Osteocyte (in vitro differentiated cells): ENCODE results near the gene ZIC1. TPM values are rescaled to one million over a fixed set of nuclear protein-coding genes. Genes with fewer than 3 reads are reported as not detected.
A peak's percentile ranks its signal among the peaks of the same experiment; 100 is the strongest.

Experiments used
- DNase-seq: peaks from one replicate; pipeline ENCODE4 v3.0.0; 2021; ENCODE audit warnings: mixed read lengths; ENCODE audit not compliant: unreplicated experiment; ENCODE audit errors: extremely low spot score
- H3K27ac Mint-ChIP-seq: one replicate; pipeline ENCODE4 v1.8.0; 2021; ENCODE audit warnings: mild to moderate bottlenecking, mixed read lengths; ENCODE audit not compliant: unreplicated experiment
- H3K27me3 Mint-ChIP-seq: one replicate; pipeline ENCODE4 v1.8.0; 2021; ENCODE audit warnings: mixed read lengths; ENCODE audit not compliant: unreplicated experiment
- H3K36me3 Mint-ChIP-seq: one replicate; pipeline ENCODE4 v1.8.0; 2021; ENCODE audit warnings: mixed read lengths; ENCODE audit not compliant: unreplicated experiment
- H3K4me1 Mint-ChIP-seq: one replicate; pipeline ENCODE4 v1.8.0; 2021; ENCODE audit warnings: mixed read lengths; ENCODE audit not compliant: unreplicated experiment
- H3K4me3 Mint-ChIP-seq: one replicate; pipeline ENCODE4 v1.8.0; 2021; ENCODE audit warnings: mild to moderate bottlenecking, moderate library complexity, mixed read lengths; ENCODE audit not compliant: unreplicated experiment
- H3K9me3 Mint-ChIP-seq: one replicate; pipeline ENCODE4 v1.8.0; 2021; ENCODE audit warnings: mixed read lengths; ENCODE audit not compliant: unreplicated experiment
- CTCF ChIP-seq: fragments of 200-600 bp; sonication (generic); IDR thresholded peaks from 2 replicates; pipeline ENCODE4 v1.5.0; 2021; ENCODE audit warnings: antibody characterized with exemption, mild to moderate bottlenecking, moderate library complexity
- total RNA-seq: library from RNA; stranded (reverse); gene quantifications from 2 replicates; pipeline ENCODE4 v1.2.1, GENCODE V29; 2021

The ZIC1 gene
- total RNA-seq, 1 donor from 2014 or later: 89.9 TPM

- H3K36me3 Mint-ChIP-seq: peaks cover 3% of the 10 kb centered on the region
- H3K9me3 Mint-ChIP-seq: no peaks in the 10 kb centered on the region
- no peak for TF ChIP-seq CTCF
- peaks cover 20% of the 10 kb centered on the region for H3K4me1 Mint-ChIP-seq
- H3K27me3 Mint-ChIP-seq: no peaks in the 10 kb centered on the region
- DNase-seq: no peak
- H3K4me3 Mint-ChIP-seq: peak overlapping the region; percentile 67
- peak overlapping the region; percentile 47 for H3K27ac Mint-ChIP-seq
Observed at GRCh38 chr3:147423537-147423797, 14.3 kb downstream of the ZIC1 start.

- TF ChIP-seq CTCF: no peak
- Mint-ChIP-seq H3K4me3 (peak overlapping the region; percentile 67), H3K4me1 (peaks cover 15% of the 10 kb centered on the region), H3K27ac (no peak overlapping the region), H3K36me3 (no peaks in the 10 kb centered on the region), H3K9me3 (no peaks in the 10 kb centered on the region), H3K27me3 (no peaks in the 10 kb centered on the region)
- no peak for DNase-seq
Observed at GRCh38 chr3:147423798-147424580, 14.8 kb downstream of the ZIC1 start.

- Mint-ChIP-seq H3K36me3 (no peaks in the 10 kb centered on the region), H3K27ac (no peak overlapping the region), H3K4me1 (peaks cover 8% of the 10 kb centered on the region), H3K27me3 (no peaks in the 10 kb centered on the region), H3K9me3 (no peaks in the 10 kb centered on the region), H3K4me3 (no peak overlapping the region)
- no peak for DNase-seq
- TF ChIP-seq CTCF: no peak
Observed at GRCh38 chr3:147424581-147425387, 15.6 kb downstream of the ZIC1 start.

GRCh38 chr3:147425388-147425850 lies 16.3 kb downstream of the ZIC1 start:
- Mint-ChIP-seq H3K4me1 (peaks cover 8% of the 10 kb centered on the region), H3K9me3 (no peaks in the 10 kb centered on the region), H3K27ac (no peak overlapping the region), H3K27me3 (no peaks in the 10 kb centered on the region), H3K36me3 (no peaks in the 10 kb centered on the region), H3K4me3 (no peak overlapping the region)
- no peak for DNase-seq
- no peak for TF ChIP-seq CTCF

- peaks cover 10% of the 10 kb centered on the region for H3K4me1 Mint-ChIP-seq
- no peak overlapping the region for H3K4me3 Mint-ChIP-seq
- H3K36me3 Mint-ChIP-seq: no peaks in the 10 kb centered on the region
- TF ChIP-seq CTCF: no peak
- DNase-seq: no peak
- H3K27me3 Mint-ChIP-seq: no peaks in the 10 kb centered on the region
- H3K27ac Mint-ChIP-seq: no peak overlapping the region
- no peaks in the 10 kb centered on the region for H3K9me3 Mint-ChIP-seq
Observed at GRCh38 chr3:147426931-147427330, 17.8 kb downstream of the ZIC1 start.
